ENCODE data around the gene CYB561D1.

DNA sequence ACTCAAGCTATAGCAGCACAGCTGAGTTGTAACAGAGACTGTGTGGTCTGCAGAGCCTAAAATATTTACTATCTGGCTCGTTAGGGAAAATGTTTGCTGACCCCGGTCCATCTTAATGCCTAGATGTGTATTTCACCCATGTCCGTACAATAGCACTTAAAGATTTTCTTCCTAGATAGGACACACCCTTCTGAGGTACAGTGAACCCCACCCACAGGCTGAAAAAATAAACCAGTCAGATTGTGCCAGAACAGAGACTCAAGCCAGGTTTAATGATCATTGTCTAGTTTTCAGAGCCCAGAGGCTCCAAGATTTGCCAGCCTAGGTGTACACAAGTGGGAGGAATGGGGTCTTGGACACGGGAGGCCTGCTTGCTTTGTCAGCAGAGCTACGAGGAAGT lies 10.0 kb downstream of the CYB561D1 start:
- TF ChIP-seq CTCF (IDR thresholded peaks at IDR 0.05; ENCODE audit: low read length) (no peak), EZH2 (IDR thresholded peaks at IDR 0.05; ENCODE audit: borderline replicate concordance, low read length) (no peak)
